Tibial artery (tissue), 4 donors: ENCODE data around the gene GPR137B.

Experiments used
- DNase-seq, 2 donors: peaks; one replicate each; pipeline ENCODE4 v3.0.0-alpha.2; 2019
- H3K27ac ChIP-seq, 2 donors: fragments of 200-600 bp; sonication (generic) in 1 of 2; 1 replicate in 1 of 2; 2 replicates in 1 of 2; pipeline ENCODE4 v1.5.1; 2018 to 2019; ENCODE audit warnings: mild to moderate bottlenecking in 1 of 2
- H3K27me3 ChIP-seq, 2 donors: fragments of 200-600 bp; sonication (generic) in 1 of 2; one replicate each; pipeline versions ENCODE4 v1.5.1 to v1.6.0; 2016 to 2019
- H3K36me3 ChIP-seq, 3 donors: fragments of 200-600 bp; sonication (generic) in 2 of 3; one replicate each; pipeline ENCODE4 v1.5.1; 2016 to 2019; ENCODE audit warnings: mild to moderate bottlenecking in 2 of 3
- H3K4me1 ChIP-seq, 4 donors: fragments of 200-600 bp; sonication (generic) in 2 of 4; 1 replicate in 3 of 4; 2 replicates in 1 of 4; pipeline ENCODE4 v1.5.1; 2016 to 2019
- H3K4me3 ChIP-seq, 2 donors: fragments of 200-600 bp; sonication (generic) in 1 of 2; 1 replicate in 1 of 2; 2 replicates in 1 of 2; pipeline ENCODE4 v1.5.1; 2018 to 2019; ENCODE audit warnings: mild to moderate bottlenecking in 2 of 2
- H3K9me3 ChIP-seq, 3 donors: fragments of 200-600 bp; sonication (generic) in 1 of 3; one replicate each; pipeline ENCODE4 v1.5.1; 2016 to 2019
- intact Hi-C: fragments of 100-400 bp; cut with DNase I; formaldehyde crosslinking; loops from one replicate; pipeline ENCODE4 v1.15.0; 2023; ENCODE audit warnings: low total_unique reads
- TF ChIP-seq, protein P1 (sequence below), 2 experiments: fragments of 200-600 bp in 1 of 2; fragments of 450-650 bp in 1 of 2; IDR thresholded peaks; one replicate each; pipeline ENCODE4 v1.5.1; 2017 to 2019; ENCODE audit warnings: antibody characterized with exemption in 2 of 2, mild to moderate bottlenecking in 1 of 2, moderate library complexity in 1 of 2

Gene GPR137B

DNA sequence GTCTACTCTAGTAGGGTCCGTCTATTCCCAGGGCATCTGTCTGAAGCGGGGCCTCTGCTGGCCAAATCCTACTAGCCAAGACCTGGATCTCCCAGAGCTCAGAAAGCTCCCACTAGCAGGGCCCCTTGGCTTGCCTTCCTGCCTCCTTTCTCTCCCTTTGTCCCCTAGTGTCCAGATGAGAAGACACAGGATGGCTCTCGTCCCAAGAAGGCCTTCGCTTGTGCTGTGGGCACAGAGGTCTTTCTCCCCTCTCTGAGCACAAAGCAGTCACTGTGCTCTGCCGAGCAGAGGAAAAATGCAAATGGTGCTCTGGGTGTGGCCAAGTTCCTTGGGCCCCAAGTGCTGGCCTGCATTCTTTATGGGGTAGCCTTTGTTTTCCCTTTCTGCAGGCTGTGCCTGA is 13.0 kb upstream of the GPR137B start:
- peaks cover 0 to 14% of the 10 kb centered on the region in 2 donors for H3K27me3 ChIP-seq
- H3K27ac ChIP-seq = no peak overlapping the region
- DNase-seq = no peak
- no peaks in the 10 kb centered on the region for H3K4me1 ChIP-seq
- no peaks in the 10 kb centered on the region for H3K36me3 ChIP-seq
- intact Hi-C loops = no loop called here
- TF ChIP-seq, protein P1, sequence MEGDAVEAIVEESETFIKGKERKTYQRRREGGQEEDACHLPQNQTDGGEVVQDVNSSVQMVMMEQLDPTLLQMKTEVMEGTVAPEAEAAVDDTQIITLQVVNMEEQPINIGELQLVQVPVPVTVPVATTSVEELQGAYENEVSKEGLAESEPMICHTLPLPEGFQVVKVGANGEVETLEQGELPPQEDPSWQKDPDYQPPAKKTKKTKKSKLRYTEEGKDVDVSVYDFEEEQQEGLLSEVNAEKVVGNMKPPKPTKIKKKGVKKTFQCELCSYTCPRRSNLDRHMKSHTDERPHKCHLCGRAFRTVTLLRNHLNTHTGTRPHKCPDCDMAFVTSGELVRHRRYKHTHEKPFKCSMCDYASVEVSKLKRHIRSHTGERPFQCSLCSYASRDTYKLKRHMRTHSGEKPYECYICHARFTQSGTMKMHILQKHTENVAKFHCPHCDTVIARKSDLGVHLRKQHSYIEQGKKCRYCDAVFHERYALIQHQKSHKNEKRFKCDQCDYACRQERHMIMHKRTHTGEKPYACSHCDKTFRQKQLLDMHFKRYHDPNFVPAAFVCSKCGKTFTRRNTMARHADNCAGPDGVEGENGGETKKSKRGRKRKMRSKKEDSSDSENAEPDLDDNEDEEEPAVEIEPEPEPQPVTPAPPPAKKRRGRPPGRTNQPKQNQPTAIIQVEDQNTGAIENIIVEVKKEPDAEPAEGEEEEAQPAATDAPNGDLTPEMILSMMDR (IDR thresholded peaks at IDR 0.05) = no peak
- H3K4me3 ChIP-seq = no peak overlapping the region
- no peaks in the 10 kb centered on the region for H3K9me3 ChIP-seq

DNA sequence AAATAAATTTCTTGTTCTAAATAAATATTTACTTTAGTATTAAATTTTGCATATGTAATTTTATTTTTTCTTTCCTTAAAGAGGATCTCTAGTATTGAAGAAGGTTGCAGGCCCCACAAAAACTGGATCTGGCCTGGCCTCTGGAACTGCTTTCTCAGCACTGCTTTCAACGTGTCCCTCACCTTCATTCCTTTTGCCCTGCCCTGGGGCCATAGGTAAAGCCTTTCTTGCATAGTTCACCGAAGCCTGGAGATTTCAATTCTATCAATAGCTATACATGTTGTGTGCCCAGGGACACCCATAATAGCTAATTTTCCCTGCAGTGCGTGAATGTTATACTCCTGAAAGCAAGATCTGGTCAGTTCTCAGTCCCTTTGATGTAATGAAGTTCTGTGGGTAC is 12.0 kb upstream of the GPR137B start:
- H3K27ac ChIP-seq = no peak overlapping the region
- intact Hi-C loops = no loop called here
- no peak overlapping the region for H3K4me3 ChIP-seq
- H3K4me1 ChIP-seq = no peaks in the 10 kb centered on the region
- no peak for DNase-seq
- H3K9me3 ChIP-seq = no peaks in the 10 kb centered on the region
- TF ChIP-seq, protein P1 (IDR thresholded peaks at IDR 0.05) = no peak
- peaks cover 0 to 14% of the 10 kb centered on the region in 2 donors for H3K27me3 ChIP-seq
- no peaks in the 10 kb centered on the region for H3K36me3 ChIP-seq

DNA sequence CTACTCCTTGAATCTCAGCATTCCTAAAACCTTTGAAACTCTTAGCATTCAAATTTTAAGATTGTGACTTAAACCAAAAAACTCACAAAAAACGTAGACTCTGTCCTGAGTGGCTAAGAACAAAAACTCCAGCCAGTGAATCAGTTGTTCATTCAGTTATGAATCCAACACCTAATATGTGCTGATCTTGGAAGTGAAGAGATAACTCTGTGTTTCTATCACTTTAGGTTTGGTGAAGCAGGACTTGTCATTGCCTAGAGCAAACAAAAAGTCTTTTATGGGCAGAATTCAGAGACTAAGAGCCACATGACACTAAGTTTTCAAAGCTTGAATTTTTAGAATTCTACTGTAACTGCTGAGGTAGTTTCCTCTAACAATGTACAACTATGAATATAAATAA is 10.4 kb upstream of the GPR137B start:
- Histone ChIP-seq H3K36me3 (no peaks in the 10 kb centered on the region), H3K27ac (no peak overlapping the region), H3K4me3 (no peak overlapping the region), H3K4me1 (no peaks in the 10 kb centered on the region), H3K27me3 (peaks cover 0 to 14% of the 10 kb centered on the region in 2 donors), H3K9me3 (no peaks in the 10 kb centered on the region)
- intact Hi-C loops = no loop called here
- TF ChIP-seq, protein P1 (IDR thresholded peaks at IDR 0.05) = no peak
- DNase-seq = no peak

DNA sequence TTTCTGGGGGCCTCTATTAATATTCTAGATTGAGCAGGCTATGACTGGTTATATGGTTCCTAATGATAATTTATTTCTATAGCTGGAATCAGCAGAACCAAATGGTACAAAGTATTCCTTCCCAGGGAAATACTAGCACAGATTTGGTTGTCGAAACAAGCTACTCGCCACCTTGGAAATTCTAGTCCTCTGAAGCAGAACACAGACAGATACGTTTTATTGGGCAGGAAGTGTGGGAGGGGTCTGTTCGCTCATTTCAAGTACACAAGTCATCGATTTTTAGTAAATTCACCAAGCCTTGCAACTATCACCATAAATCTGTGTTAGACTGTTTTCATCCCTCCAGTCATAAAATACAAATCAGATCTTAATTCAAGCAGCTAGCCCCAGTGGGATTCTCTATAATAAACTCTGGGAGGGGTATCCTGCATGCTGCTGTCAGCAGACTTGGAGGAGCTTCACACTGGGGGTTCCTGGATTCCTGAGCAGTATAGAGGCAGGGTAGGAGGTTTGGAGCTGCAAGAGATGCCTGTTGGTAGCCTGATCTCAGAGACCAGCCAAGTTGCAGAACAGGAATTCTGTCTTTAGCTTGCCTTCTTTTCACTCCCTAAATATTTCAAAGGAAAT is 9.8 kb upstream of the GPR137B start:
- H3K27me3 ChIP-seq = peaks cover 0 to 11% of the 10 kb centered on the region in 2 donors
- no peaks in the 10 kb centered on the region for H3K36me3 ChIP-seq
- DNase-seq = no peak
- no peaks in the 10 kb centered on the region for H3K4me1 ChIP-seq
- H3K4me3 ChIP-seq = no peak overlapping the region
- intact Hi-C loops = no loop called here
- TF ChIP-seq, protein P1 (IDR thresholded peaks at IDR 0.05) = no peak
- no peaks in the 10 kb centered on the region for H3K9me3 ChIP-seq
- H3K27ac ChIP-seq = no peak overlapping the region

DNA sequence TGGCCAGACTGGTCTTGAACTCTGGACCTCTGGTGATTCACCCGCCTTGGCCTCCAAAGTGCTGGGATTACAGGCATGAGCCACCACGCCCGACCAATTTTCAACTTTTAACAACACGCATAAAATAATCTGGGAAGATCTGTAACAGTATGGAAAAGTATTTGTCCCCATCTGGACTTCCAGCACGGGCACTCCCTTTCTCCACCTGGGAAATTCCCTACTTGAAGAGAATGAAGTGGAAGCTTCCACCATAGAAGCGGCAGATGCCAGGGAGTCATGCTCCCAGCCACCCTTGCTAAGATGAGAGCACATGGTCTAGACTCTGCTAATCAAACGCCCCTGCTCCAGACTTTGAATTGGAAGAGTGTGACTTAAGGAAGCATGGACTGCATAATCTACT is 9.0 kb upstream of the GPR137B start:
- H3K9me3 ChIP-seq = no peaks in the 10 kb centered on the region
- no peaks in the 10 kb centered on the region for H3K36me3 ChIP-seq
- TF ChIP-seq, protein P1 (IDR thresholded peaks at IDR 0.05) = no peak
- no peak overlapping the region for H3K4me3 ChIP-seq
- H3K27ac ChIP-seq = no peak overlapping the region
- peaks cover 0 to 8% of the 10 kb centered on the region in 2 donors for H3K27me3 ChIP-seq
- no peak for DNase-seq
- intact Hi-C loops = no loop called here
- no peaks in the 10 kb centered on the region for H3K4me1 ChIP-seq

DNA sequence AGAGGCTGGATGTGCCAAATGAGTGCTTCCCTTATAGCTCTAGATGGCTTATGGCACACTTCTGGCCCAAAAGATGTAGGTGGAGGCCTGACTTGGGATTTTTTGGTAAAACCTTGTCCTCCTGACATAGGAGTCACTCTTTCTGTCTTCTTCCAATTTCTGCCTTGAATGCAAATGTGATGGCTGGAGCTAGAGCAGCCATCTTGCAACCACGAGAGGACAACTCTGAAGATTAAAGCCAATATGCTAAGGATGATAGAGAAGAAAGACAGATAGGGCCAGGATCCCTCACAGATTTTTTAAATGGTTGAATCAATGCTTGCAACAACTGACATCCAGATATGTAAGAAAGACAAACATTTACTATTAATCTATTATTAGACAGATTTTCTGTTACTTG is 8.5 kb upstream of the GPR137B start:
- Histone ChIP-seq H3K4me1 (no peaks in the 10 kb centered on the region), H3K4me3 (no peak overlapping the region), H3K27me3 (peaks cover 0 to 8% of the 10 kb centered on the region in 2 donors), H3K36me3 (no peaks in the 10 kb centered on the region), H3K27ac (no peak overlapping the region), H3K9me3 (no peaks in the 10 kb centered on the region)
- intact Hi-C loops = no loop called here
- TF ChIP-seq, protein P1 (IDR thresholded peaks at IDR 0.05) = no peak
- no peak for DNase-seq
